ENCODE measurements around the gene NR1I3. TPM values are rescaled to one million over a fixed set of nuclear protein-coding genes. Genes with fewer than 3 reads are reported as not detected.

The NR1I3 gene
- total RNA-seq, 6 donors from 2014 or later = not detected

GRCh38 chr1:161193561-161194235 lies 44.3 kb downstream of the NR1I3 start:
- Histone ChIP-seq H3K4me3 (no peak overlapping the region), H3K36me3 (peaks cover 0 to 10% (median 0%) of the 10 kb centered on the region in 4 donors), H3K27ac (no peak overlapping the region), H3K27me3 (no peaks in the 10 kb centered on the region), H3K4me1 (peaks cover 5 to 25% (median 13%) of the 10 kb centered on the region in 4 donors), H3K9me3 (no peaks in the 10 kb centered on the region)
- WGBS, 2 donors = 86 to 91% methylated on average over 9 to 17 of the region's 21 CpGs
- DNase-seq = peak in 1 of 2 donors; percentile 82
- no peak for ATAC-seq (ENCODE audit: low FRiP score in 2 of 2)
- TF ChIP-seq, protein P1, sequence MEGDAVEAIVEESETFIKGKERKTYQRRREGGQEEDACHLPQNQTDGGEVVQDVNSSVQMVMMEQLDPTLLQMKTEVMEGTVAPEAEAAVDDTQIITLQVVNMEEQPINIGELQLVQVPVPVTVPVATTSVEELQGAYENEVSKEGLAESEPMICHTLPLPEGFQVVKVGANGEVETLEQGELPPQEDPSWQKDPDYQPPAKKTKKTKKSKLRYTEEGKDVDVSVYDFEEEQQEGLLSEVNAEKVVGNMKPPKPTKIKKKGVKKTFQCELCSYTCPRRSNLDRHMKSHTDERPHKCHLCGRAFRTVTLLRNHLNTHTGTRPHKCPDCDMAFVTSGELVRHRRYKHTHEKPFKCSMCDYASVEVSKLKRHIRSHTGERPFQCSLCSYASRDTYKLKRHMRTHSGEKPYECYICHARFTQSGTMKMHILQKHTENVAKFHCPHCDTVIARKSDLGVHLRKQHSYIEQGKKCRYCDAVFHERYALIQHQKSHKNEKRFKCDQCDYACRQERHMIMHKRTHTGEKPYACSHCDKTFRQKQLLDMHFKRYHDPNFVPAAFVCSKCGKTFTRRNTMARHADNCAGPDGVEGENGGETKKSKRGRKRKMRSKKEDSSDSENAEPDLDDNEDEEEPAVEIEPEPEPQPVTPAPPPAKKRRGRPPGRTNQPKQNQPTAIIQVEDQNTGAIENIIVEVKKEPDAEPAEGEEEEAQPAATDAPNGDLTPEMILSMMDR (IDR thresholded peaks at IDR 0.05) = no peak
- no peak for TF ChIP-seq POLR2A (IDR thresholded peaks at IDR 0.05)
- no peak for TF ChIP-seq POLR2AphosphoS5 (IDR thresholded peaks at IDR 0.05)
- TF ChIP-seq EP300 (IDR thresholded peaks at IDR 0.05) = no peak

DNA sequence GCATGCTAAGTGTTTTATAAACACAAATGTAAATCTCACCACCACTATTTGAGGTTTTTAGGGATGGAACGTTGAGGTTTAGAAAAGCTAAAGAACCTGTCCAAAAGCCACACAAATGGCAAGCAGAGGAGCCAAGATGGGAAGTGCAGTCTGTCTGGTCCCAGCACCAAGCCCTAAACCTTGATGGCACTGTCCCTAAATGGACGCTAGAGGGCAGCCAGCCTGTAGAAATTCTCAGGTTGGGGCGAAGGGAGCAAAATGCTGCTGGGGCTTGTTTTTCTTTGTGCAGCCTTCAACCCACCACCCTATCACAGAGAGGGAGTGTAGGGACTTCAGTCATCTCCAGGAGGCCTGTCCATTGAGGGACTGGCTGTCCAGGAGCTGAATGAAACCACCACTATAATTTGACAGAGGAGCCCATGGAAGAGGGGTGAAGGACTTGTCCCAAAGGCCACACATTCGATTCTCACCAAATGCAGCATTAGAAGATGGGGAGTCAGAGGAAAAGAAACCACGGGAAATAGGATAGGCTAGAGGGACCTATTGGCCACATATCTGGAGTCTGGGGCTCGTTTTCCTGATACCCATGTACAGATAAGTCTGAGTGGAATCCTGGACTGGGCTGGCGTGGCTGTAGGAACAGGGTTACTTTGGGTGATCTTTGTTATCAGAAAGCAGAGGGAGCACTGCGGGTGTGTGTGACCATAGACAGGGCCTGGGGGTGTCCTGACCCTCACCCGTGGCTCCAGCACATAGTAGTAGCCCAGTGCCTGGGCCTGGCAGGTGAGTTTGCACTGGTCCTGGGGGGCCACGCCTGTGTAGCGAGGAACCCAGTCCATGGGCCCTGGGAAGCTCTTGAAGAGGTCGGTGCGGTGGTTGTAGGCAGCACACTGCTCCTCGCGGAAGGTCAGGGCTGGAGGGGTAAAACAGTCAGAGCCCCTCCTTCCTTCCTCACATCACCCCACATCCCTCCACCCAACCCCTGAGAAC lies 45.2 kb downstream of the NR1I3 start:
- Histone ChIP-seq H3K4me3 (no peak overlapping the region), H3K27ac (peak overlapping the region in 1 of 4 donors; percentile 3), H3K36me3 (peaks cover 0 to 10% (median 0%) of the 10 kb centered on the region in 4 donors), H3K9me3 (no peaks in the 10 kb centered on the region), H3K4me1 (peaks cover 4 to 16% (median 6%) of the 10 kb centered on the region in 4 donors), H3K27me3 (no peaks in the 10 kb centered on the region)
- 37 to 62% methylated on average over 7 to 15 of the region's 15 CpGs for WGBS, 2 donors
- TF ChIP-seq, protein P1 (IDR thresholded peaks at IDR 0.05) = peak; percentile 78 to 92 (median 81)
- TF ChIP-seq EP300 (IDR thresholded peaks at IDR 0.05) = peak in 1 of 4 donors; percentile 9
- TF ChIP-seq POLR2AphosphoS5 (IDR thresholded peaks at IDR 0.05) = peak in 1 of 2 donors; percentile 17
- TF ChIP-seq POLR2A (IDR thresholded peaks at IDR 0.05) = no peak
- ATAC-seq (ENCODE audit: low FRiP score in 2 of 2) (peak; percentile 72 to 77), DNase-seq (peak; percentile 50 to 64)

GRCh38 chr1:161191971-161192370 lies 46.0 kb downstream of the NR1I3 start:
- ATAC-seq (ENCODE audit: low FRiP score in 2 of 2) (no peak), DNase-seq (no peak)
- whole genome bisulfite sequencing, 2 donors = 64 to 67% methylated on average over 8 of the region's 8 CpGs
- H3K4me1 ChIP-seq = peaks cover 5 to 13% (median 9%) of the 10 kb centered on the region in 4 donors
- H3K9me3 ChIP-seq = no peaks in the 10 kb centered on the region
- H3K36me3 ChIP-seq = peaks cover 0 to 10% (median 0%) of the 10 kb centered on the region in 4 donors
- no peak overlapping the region for H3K27ac ChIP-seq
- H3K4me3 ChIP-seq = no peak overlapping the region
- TF ChIP-seq POLR2A (IDR thresholded peaks at IDR 0.05) = no peak
- no peaks in the 10 kb centered on the region for H3K27me3 ChIP-seq

GRCh38 chr1:161190962-161191521 lies 47.0 kb downstream of the NR1I3 start:
- ATAC-seq (ENCODE audit: low FRiP score in 2 of 2) = no peak
- 53 to 66% methylated on average over 15 to 22 of the region's 22 CpGs for WGBS, 2 donors

More at GRCh38 chr1:161190962-161191521, 47.0 kb downstream of the NR1I3 start:
- H3K4me1 ChIP-seq = peaks cover 14 to 18% (median 16%) of the 10 kb centered on the region in 4 donors
- TF ChIP-seq, protein P1 (IDR thresholded peaks at IDR 0.05) = no peak
- no peak for TF ChIP-seq POLR2AphosphoS5 (IDR thresholded peaks at IDR 0.05)
- TF ChIP-seq EP300 (IDR thresholded peaks at IDR 0.05) = no peak
- TF ChIP-seq POLR2A (IDR thresholded peaks at IDR 0.05) = no peak
- H3K27ac ChIP-seq = no peak overlapping the region
- no peaks in the 10 kb centered on the region for H3K9me3 ChIP-seq
- no peaks in the 10 kb centered on the region for H3K27me3 ChIP-seq
- H3K36me3 ChIP-seq = peaks cover 0 to 10% (median 0%) of the 10 kb centered on the region in 4 donors
- DNase-seq = peak in 1 of 2 donors; percentile 81
- H3K4me3 ChIP-seq = no peak overlapping the region

Measured in upper lobe of left lung (tissue), 6 donors.